ENCODE measurements around the gene RMP24.

The RMP24 gene

GRCh38 chr18:35933982-35934381, 38.5 kb upstream of the RMP24 start:
- DNase-seq (no peak), ATAC-seq (ENCODE audit: low FRiP score in 2 of 2) (no peak)
- Histone ChIP-seq H3K36me3 (no peaks in the 10 kb centered on the region), H3K4me3 (no peak overlapping the region), H3K27ac (no peak overlapping the region), H3K27me3 (no peaks in the 10 kb centered on the region), H3K9me3 (peaks cover 0 to 9% (median 3%) of the 10 kb centered on the region in 4 donors), H3K4me1 (peaks cover 0 to 2% (median under 1%) of the 10 kb centered on the region in 4 donors)
- TF ChIP-seq POLR2A (IDR thresholded peaks at IDR 0.05) (no peak), CTCF (IDR thresholded peaks at IDR 0.05) (no peak), EP300 (IDR thresholded peaks at IDR 0.05) (no peak), POLR2AphosphoS5 (IDR thresholded peaks at IDR 0.05) (no peak)
- WGBS, 2 donors: 76 to 94% methylated on average over 8 of the region's 8 CpGs

- ATAC-seq (ENCODE audit: low FRiP score in 2 of 2): no peak
- no peak overlapping the region for H3K27ac ChIP-seq
- H3K4me1 ChIP-seq: peaks cover 0 to 4% (median 1%) of the 10 kb centered on the region in 4 donors
- no peaks in the 10 kb centered on the region for H3K36me3 ChIP-seq
- DNase-seq: no peak
- H3K4me3 ChIP-seq: no peak overlapping the region
- no peak for TF ChIP-seq POLR2AphosphoS5 (IDR thresholded peaks at IDR 0.05)
- TF ChIP-seq EP300 (IDR thresholded peaks at IDR 0.05): no peak
- TF ChIP-seq CTCF (IDR thresholded peaks at IDR 0.05): no peak
- no peak for TF ChIP-seq POLR2A (IDR thresholded peaks at IDR 0.05)
- no peaks in the 10 kb centered on the region for H3K27me3 ChIP-seq
- peaks cover 0 to 6% (median 2%) of the 10 kb centered on the region in 4 donors for H3K9me3 ChIP-seq
- WGBS, 2 donors: 82 to 83% methylated on average over 4 to 5 of the region's 5 CpGs
Observed at GRCh38 chr18:35934891-35935290, 37.6 kb upstream of the RMP24 start.

DNA sequence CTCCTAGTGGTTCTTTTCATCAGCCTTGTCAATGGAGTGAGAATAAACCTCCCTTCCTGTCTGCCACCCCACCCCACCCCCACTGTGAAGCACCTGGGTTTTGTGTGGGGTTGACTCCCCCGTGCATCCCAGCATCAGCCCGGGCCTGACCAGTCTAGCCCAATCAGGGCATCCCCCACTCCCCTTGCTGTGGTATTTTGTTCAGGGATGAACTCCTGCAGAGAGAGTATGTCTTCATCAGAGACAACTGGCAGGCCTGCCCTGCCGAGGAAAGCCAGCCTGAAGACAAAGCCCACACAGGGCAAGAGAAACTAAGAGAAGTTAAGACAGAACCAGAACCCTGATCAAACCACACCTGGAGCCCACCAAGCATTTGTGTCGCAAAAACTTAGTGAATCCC, 36.7 kb upstream of the RMP24 start:
- WGBS, 2 donors: 74 to 81% methylated on average over 4 of the region's 4 CpGs
- DNase-seq: no peak
- no peaks in the 10 kb centered on the region for H3K36me3 ChIP-seq
- H3K9me3 ChIP-seq: no peaks in the 10 kb centered on the region
- H3K4me3 ChIP-seq: no peak overlapping the region
- no peaks in the 10 kb centered on the region for H3K27me3 ChIP-seq
- TF ChIP-seq POLR2A (IDR thresholded peaks at IDR 0.05) (no peak), POLR2AphosphoS5 (IDR thresholded peaks at IDR 0.05) (no peak), EP300 (IDR thresholded peaks at IDR 0.05) (no peak), CTCF (IDR thresholded peaks at IDR 0.05) (no peak)
- no peak for ATAC-seq (ENCODE audit: low FRiP score in 2 of 2)
- H3K4me1 ChIP-seq: peaks cover 0 to 4% (median 1%) of the 10 kb centered on the region in 4 donors
- H3K27ac ChIP-seq: no peak overlapping the region

DNA sequence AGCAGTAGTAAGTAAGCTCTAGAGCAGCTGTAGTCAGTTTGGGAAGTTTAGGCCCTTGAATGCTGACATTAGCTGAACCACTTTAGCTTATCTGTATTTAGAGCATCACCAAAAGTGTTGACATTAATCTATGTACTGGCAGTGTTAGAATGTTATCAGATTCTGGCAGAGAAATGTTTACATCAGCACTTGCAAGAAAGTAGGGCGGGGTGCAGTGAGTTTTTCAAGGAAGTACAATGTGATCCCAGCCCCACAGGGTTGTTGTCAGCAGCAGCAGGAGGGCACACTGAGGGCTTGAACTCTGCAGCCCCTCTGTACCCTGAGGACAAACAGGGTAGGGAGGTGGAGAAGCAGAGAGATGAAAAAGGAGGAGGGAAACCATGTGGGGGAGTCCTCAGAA, 35.5 kb upstream of the RMP24 start:
- 45 to 50% methylated on average over 1 of the region's 1 CpG for WGBS, 2 donors

More for the DNA sequence above, 35.5 kb upstream of the RMP24 start:
- Histone ChIP-seq H3K9me3 (no peaks in the 10 kb centered on the region), H3K27me3 (no peaks in the 10 kb centered on the region), H3K27ac (no peak overlapping the region), H3K4me3 (no peak overlapping the region), H3K36me3 (no peaks in the 10 kb centered on the region), H3K4me1 (peaks cover 0 to 4% (median 1%) of the 10 kb centered on the region in 4 donors)
- no peak for TF ChIP-seq EP300 (IDR thresholded peaks at IDR 0.05)
- no peak for TF ChIP-seq POLR2AphosphoS5 (IDR thresholded peaks at IDR 0.05)
- no peak for TF ChIP-seq POLR2A (IDR thresholded peaks at IDR 0.05)
- TF ChIP-seq CTCF (IDR thresholded peaks at IDR 0.05): no peak
- no peak for DNase-seq
- no peak for ATAC-seq (ENCODE audit: low FRiP score in 2 of 2)
